ENCODE data around the gene IZUMO3.

The IZUMO3 gene, protein sequence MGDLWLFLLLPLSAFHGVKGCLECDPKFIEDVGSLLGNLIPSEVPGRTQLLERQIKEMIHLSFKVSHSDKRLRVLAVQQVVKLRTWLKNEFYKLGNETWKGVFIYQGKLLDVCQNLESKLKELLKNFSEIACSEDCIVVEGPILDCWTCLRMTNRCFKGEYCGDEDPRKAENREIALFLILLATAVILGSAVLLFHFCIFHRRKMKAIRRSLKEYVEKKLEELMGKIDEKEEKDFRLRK

DNA sequence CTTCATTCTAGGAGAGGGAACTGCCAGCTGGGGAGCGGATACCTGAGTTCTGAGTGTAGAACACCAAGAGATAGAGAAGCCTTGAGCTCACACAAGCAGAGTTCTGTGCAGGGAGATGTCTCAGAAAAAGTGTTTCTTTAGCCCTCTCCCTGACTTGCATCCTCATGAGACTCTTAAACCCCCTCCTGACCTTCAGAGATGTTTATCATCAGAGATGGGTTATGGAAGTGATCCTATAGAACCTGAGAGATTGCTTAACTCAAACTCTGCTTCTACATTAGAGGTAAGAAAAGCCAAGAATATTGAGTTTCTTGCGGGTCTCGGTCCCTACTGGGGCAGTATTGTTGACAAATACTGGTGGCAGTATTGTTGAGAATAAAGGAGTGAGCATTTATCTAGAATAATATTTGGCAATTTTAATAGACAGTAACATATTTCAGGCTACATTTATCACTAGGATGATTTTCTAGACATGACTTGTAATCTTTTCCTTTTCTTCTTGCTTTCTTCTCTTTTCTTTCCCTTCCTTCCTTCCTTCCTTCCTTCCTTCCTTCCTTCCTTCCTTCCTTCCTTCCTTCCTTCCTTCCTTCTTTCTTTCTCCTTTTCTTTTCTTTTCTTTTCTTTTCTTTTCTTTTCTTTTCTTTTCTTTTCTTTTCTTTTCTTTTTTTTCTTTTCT, at the start of gene IZUMO3:
Gene IZUMO3, minus strand, starts transcription at position 51 of the 676 bp plus-strand sequence. CDS start 248 bp downstream, outside the sequence.
- H3K9me3 ChIP-seq (ENCODE audit: insufficient read depth, low read length, severe bottlenecking), result no peaks in the 10 kb centered on the region

DNA sequence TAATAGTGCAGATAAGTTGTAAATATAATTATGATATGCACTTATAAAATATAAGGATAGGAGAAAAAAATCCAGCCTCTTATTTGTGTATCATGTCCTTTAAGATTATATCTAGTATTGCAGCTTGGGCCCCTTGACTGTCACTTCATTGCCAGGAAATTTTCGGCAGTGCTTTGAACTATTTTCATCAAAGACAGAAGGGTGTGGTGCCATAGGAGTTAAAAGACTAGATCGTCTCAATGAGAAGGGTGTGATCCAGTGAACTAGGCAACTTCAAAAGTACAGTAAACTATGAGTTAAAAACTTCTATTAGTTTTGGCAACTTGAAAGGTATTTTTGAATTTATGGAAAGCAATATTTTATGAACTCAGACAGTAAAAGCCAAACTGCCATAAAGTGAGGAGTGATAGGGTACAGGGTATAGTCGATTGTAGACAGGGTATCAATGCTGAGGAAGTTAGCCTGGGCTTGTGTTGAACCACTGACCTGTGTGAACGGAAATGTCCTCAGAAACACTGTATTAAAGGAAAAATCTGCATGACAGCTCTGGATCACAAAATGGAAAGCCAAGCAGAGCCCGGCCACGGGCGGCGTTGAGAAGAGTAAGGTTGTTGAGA, 48.6 kb upstream of the IZUMO3 start:
- no peak overlapping the region for H3K4me3 ChIP-seq (ENCODE audit: low read depth in 1 of 2, low read length in 2 of 2)
- no peaks in the 10 kb centered on the region for H3K4me1 ChIP-seq (ENCODE audit: insufficient read depth, low read length)
- no peaks in the 10 kb centered on the region for H3K9me3 ChIP-seq (ENCODE audit: insufficient read depth, low read length, severe bottlenecking)
- H4K20me1 ChIP-seq (ENCODE audit: insufficient read depth, low read length), result no peaks in the 10 kb centered on the region
- H3K27ac ChIP-seq (ENCODE audit: low read length), result no peak overlapping the region
- no peak overlapping the region for H3K9ac ChIP-seq (ENCODE audit: low read depth, low read length)
- H3K27me3 ChIP-seq (ENCODE audit: insufficient read depth, low read length, poor library complexity), result no peaks in the 10 kb centered on the region
- no peak overlapping the region for H3K4me2 ChIP-seq (ENCODE audit: insufficient read depth, low read length)
- no peak for ATAC-seq (ENCODE audit: insufficient read depth, low read depth)
- TF ChIP-seq CTCF (IDR thresholded peaks at IDR 0.05; ENCODE audit: borderline replicate concordance, extremely low read depth, low read length, poor library complexity, severe bottlenecking) (no peak), EZH2 (IDR thresholded peaks at IDR 0.05; ENCODE audit: borderline replicate concordance, low read depth, low read length, severe bottlenecking) (no peak)
- DNase-seq, result no peak
- no peaks in the 10 kb centered on the region for H3K36me3 ChIP-seq (ENCODE audit: insufficient read depth, low read length)
- no peak overlapping the region for H2AFZ ChIP-seq (ENCODE audit: low read depth, low read length)
- no peaks in the 10 kb centered on the region for H3K79me2 ChIP-seq (ENCODE audit: insufficient read depth, low read length)

More for the DNA sequence above, at the start of gene IZUMO3:
- Histone ChIP-seq H3K4me3 (ENCODE audit: low read depth in 1 of 2, low read length in 2 of 2) (no peak within 1 kb of the TSS), H3K36me3 (ENCODE audit: insufficient read depth, low read length) (no peaks in the 10 kb centered on the region), H2AFZ (ENCODE audit: low read depth, low read length) (no peak within 1 kb of the TSS), H3K9ac (ENCODE audit: low read depth, low read length) (no peak within 1 kb of the TSS), H3K27ac (ENCODE audit: low read length) (no peak within 1 kb of the TSS), H3K27me3 (ENCODE audit: insufficient read depth, low read length, poor library complexity) (no peaks in the 10 kb centered on the region), H3K4me1 (ENCODE audit: insufficient read depth, low read length) (no peaks in the 10 kb centered on the region), H3K79me2 (ENCODE audit: insufficient read depth, low read length) (no peaks in the 10 kb centered on the region), H4K20me1 (ENCODE audit: insufficient read depth, low read length) (no peaks in the 10 kb centered on the region), H3K4me2 (ENCODE audit: insufficient read depth, low read length) (no peak within 1 kb of the TSS)
- DNase-seq (no peak), ATAC-seq (ENCODE audit: insufficient read depth, low read depth) (no peak)
- TF ChIP-seq CTCF (IDR thresholded peaks at IDR 0.05; ENCODE audit: borderline replicate concordance, extremely low read depth, low read length, poor library complexity, severe bottlenecking), result no peak
- TF ChIP-seq EZH2 (IDR thresholded peaks at IDR 0.05; ENCODE audit: borderline replicate concordance, low read depth, low read length, severe bottlenecking), result no peak

- Histone ChIP-seq H2AFZ (ENCODE audit: low read depth, low read length) (no peak overlapping the region), H3K79me2 (ENCODE audit: insufficient read depth, low read length) (no peaks in the 10 kb centered on the region), H3K9me3 (ENCODE audit: insufficient read depth, low read length, severe bottlenecking) (no peaks in the 10 kb centered on the region), H3K27me3 (ENCODE audit: insufficient read depth, low read length, poor library complexity) (no peaks in the 10 kb centered on the region), H4K20me1 (ENCODE audit: insufficient read depth, low read length) (no peaks in the 10 kb centered on the region), H3K4me3 (ENCODE audit: low read depth in 1 of 2, low read length in 2 of 2) (no peak overlapping the region), H3K27ac (ENCODE audit: low read length) (no peak overlapping the region), H3K4me2 (ENCODE audit: insufficient read depth, low read length) (no peak overlapping the region), H3K4me1 (ENCODE audit: insufficient read depth, low read length) (no peaks in the 10 kb centered on the region), H3K9ac (ENCODE audit: low read depth, low read length) (no peak overlapping the region), H3K36me3 (ENCODE audit: insufficient read depth, low read length) (no peaks in the 10 kb centered on the region)
- no peak for TF ChIP-seq EZH2 (IDR thresholded peaks at IDR 0.05; ENCODE audit: borderline replicate concordance, low read depth, low read length, severe bottlenecking)
- no peak for TF ChIP-seq CTCF (IDR thresholded peaks at IDR 0.05; ENCODE audit: borderline replicate concordance, extremely low read depth, low read length, poor library complexity, severe bottlenecking)
- DNase-seq, result no peak
- no peak for ATAC-seq (ENCODE audit: insufficient read depth, low read depth)
Observed at GRCh38 chr9:24590432-24590831, 44.7 kb upstream of the IZUMO3 start.
